ENCODE measurements around the gene RNF220.

DNA sequence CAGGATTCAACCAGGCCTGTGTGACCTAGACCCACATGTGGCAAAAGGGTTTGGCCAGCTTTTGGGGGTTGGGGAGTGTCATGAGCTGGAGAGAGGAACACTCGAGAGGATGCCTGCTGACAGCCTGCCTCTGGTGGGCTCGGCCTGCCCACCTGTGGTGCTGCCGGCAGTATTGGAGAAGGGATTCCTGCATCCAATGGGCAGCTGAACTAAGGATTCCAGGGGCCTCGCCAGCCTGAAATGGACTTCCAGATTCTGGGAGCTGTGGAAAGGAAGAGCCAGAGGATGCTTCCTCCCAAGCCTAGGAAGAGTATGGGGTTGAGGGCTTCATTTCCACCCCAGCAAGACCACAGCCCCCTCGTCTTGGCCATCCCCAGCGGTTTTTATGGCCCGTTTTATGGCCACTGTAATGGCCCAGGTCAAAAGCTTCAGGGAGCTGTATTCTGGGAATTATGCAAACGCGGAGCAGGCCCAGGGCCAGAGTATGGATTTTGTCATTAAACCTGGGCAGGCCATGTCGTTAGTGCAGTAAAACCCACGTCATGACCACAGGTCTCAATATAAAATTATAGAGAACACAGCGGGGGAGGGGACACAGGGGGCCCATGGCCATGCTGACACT is 205.6 kb downstream of the RNF220 start:
- TF ChIP-seq PPARA (CRISPR knock-in tag; IDR thresholded peaks at IDR 0.05; ENCODE audit: borderline replicate concordance) (no peak), SNAI2 (CRISPR knock-in tag; IDR thresholded peaks at IDR 0.05) (no peak), ZFP3 (CRISPR knock-in tag; IDR thresholded peaks at IDR 0.05) (no peak), ZFP30 (CRISPR knock-in tag; IDR thresholded peaks at IDR 0.05) (no peak), ZNF565 (CRISPR knock-in tag; conservative IDR thresholded peaks at IDR 0.05; ENCODE audit: low read depth) (no peak), ESRRG (CRISPR knock-in tag; IDR thresholded peaks at IDR 0.05) (no peak)
- TF ChIP-seq, protein P1, sequence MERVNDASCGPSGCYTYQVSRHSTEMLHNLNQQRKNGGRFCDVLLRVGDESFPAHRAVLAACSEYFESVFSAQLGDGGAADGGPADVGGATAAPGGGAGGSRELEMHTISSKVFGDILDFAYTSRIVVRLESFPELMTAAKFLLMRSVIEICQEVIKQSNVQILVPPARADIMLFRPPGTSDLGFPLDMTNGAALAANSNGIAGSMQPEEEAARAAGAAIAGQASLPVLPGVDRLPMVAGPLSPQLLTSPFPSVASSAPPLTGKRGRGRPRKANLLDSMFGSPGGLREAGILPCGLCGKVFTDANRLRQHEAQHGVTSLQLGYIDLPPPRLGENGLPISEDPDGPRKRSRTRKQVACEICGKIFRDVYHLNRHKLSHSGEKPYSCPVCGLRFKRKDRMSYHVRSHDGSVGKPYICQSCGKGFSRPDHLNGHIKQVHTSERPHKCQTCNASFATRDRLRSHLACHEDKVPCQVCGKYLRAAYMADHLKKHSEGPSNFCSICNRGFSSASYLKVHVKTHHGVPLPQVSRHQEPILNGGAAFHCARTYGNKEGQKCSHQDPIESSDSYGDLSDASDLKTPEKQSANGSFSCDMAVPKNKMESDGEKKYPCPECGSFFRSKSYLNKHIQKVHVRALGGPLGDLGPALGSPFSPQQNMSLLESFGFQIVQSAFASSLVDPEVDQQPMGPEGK (CRISPR knock-in tag; IDR thresholded peaks at IDR 0.05; ENCODE audit: borderline replicate concordance): no peak

Measured in SK-N-SH treated with all-trans-retinoic acid at 6 μM for 48 hours (cell line).